Mammary epithelial cell (primary cell): Measurements from ENCODE around the gene OR13C9.
"Not testable (repeated sequence)": the region's sequence is repeated elsewhere in the genome, so short reads cannot be mapped to it uniquely, and the experiment has no call there.

ENCODE experiments used
- CTCF ChIP-seq, 2 donors: IDR thresholded peaks in 1 of 2; conservative IDR thresholded peaks in 1 of 2; 2 replicates each; pipeline ENCODE4 v1.5.1; 2011 to 2012; ENCODE audit warnings: inconsistent platforms in 2 of 2, low read length in 2 of 2, mild to moderate bottlenecking in 2 of 2, control low read depth in 1 of 2, low read depth in 1 of 2; ENCODE audit not compliant: insufficient read depth in 1 of 2; ENCODE audit errors: extremely low read depth in 1 of 2
- EZH2 ChIP-seq: IDR thresholded peaks from 2 replicates; pipeline ENCODE4 v1.6.1; 2012; ENCODE audit warnings: low read length, inconsistent platforms, borderline replicate concordance

DNA sequence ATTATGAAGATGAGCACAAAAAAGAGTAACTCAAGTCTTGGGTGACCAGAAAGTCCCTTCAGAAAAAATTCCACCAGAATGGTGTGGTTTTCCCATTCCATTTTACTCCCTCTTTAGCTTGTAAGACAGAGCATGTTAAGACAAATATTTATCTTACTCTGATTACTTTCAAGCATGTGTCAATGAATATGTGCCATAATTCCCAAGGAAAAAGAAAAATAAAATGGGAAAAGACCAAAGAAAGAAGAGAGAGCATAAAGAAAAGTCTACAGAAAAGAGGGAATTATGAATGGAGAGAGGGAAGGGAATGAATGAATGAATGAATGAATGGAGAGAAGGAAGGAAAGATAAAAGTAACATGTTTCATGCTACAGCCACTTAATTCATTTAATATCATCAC, 18.7 kb downstream of the OR13C9 start, which contains the start of gene OR13C5:
- not testable (repeated sequence) for TF ChIP-seq CTCF (conservative IDR thresholded peaks at IDR 0.05 in 1 of 2, IDR thresholded peaks at IDR 0.05 in 1 of 2; ENCODE audit: extremely low read depth in 1 of 2, insufficient read depth in 1 of 2, low read depth in 1 of 2, low read length in 2 of 2); EZH2
